Ovary (tissue), 9 donors: ENCODE results near the gene FGF4. TPM values are rescaled to one million over a fixed set of nuclear protein-coding genes. Genes with fewer than 3 reads are reported as not detected.

ENCODE experiments used
- DNase-seq, 5 donors: peaks; one replicate each; pipeline ENCODE4 v3.0.0-alpha.2; 2019 to 2020
- H3K27ac ChIP-seq, 2 donors: fragments of 200-600 bp; one replicate each; pipeline versions ENCODE4 v1.5.1 to v1.8.0; 2019 to 2022
- H3K27me3 ChIP-seq: fragments of 200-600 bp; one replicate; pipeline ENCODE4 v1.8.0; 2022
- H3K36me3 ChIP-seq: fragments of 200-600 bp; sonication (generic); one replicate; pipeline ENCODE4 v1.5.1; 2019
- H3K4me1 ChIP-seq: one replicate; pipeline ENCODE4 v1.8.1; 2013; ENCODE audit warnings: mild to moderate bottlenecking, moderate library complexity; ENCODE audit not compliant: insufficient read depth
- H3K4me3 ChIP-seq: fragments of 200-600 bp; sonication (generic); one replicate; pipeline ENCODE4 v1.5.1; 2017
- H3K9me3 ChIP-seq, 2 donors: fragments of 200-600 bp in 1 of 2; sonication (generic) in 1 of 2; one replicate each; pipeline versions ENCODE4 v1.5.1 to v1.8.1; 2013 to 2019; ENCODE audit warnings: mild to moderate bottlenecking in 1 of 2, moderate library complexity in 1 of 2
- CTCF ChIP-seq, 3 donors: fragments of 450-650 bp in 2 of 3; fragments of 200-600 bp in 1 of 3; IDR thresholded peaks; one replicate each; pipeline versions ENCODE4 v1.5.1 to v1.8.0; 2016 to 2022; ENCODE audit warnings: antibody characterized with exemption in 3 of 3, mild to moderate bottlenecking in 1 of 3
- EP300 ChIP-seq: sonication (generic); formaldehyde crosslinking; IDR thresholded peaks from one replicate; pipeline ENCODE4 v1.6.1; 2017; ENCODE audit warnings: antibody characterized with exemption
- POLR2A ChIP-seq: fragments of 450-650 bp; IDR thresholded peaks from one replicate; pipeline ENCODE4 v1.6.1; 2017; ENCODE audit warnings: antibody characterized with exemption, mild to moderate bottlenecking, moderate library complexity
- WGBS, 3 donors: extraction: QIAGEN DNeasy Blood & Tissue Kit in 1 of 3; methylation state at CpG; one replicate each; pipeline versions ENCODE4 v1.1.5 to v1.1.7; 2013 to 2017; 5-methylcytosine and 5-hydroxymethylcytosine counted together
- intact Hi-C, 4 donors: fragments of 100-400 bp; cut with DNase I; formaldehyde crosslinking; loops; one replicate each; pipeline versions ENCODE4 v1.11.0 to v1.15.1; 2022 to 2023
- polyA plus RNA-seq, 2 donors: library from polyadenylated mRNA; stranded (reverse); fragments of 200-250 nt in 1 of 2; fragments of 350-450 nt in 1 of 2; fragmentation: Illumina TruSeq in 1 of 2; extraction: RNeasy Lipid Tissue Mini Kit (QIAGEN cat#74804) in 1 of 2; gene quantifications; one replicate each; pipeline ENCODE4 v1.2.3, GENCODE V29; 2013 to 2014
- total RNA-seq, 7 donors: library from RNA; depleted of rRNA in 2 of 7; stranded (reverse); fragments of >200 nt in 2 of 7; fragmentation: NEBNext Ultra II Directional in 3 of 7; extraction: Animal tissue kit (Norgen Biotek cat#: 25700) in 3 of 7; gene quantifications; one replicate each; pipeline versions ENCODE4 v1.1.0 to v1.2.4, GENCODE V29; 2016 to 2023
- donor health status: DM: no; HTN: no; CAD: no; lungs with moderate emphysema.
- donor health status: DM: no; HTN: no; CAD: no.
- donor health status: Bipolar disorder and iron deficiency.
- donor health status: DM: yes; HTN: yes; CAD: no.
- donor health status: DM: no; HTN: no; CAD: no.
- donor health status: DM: yes; HTN: yes; CAD: no.

FGF4 gene
- total and polyA plus RNA-seq, 9 donors, result not detected

- TF ChIP-seq CTCF (IDR thresholded peaks at IDR 0.05), result no peak
- no peak for TF ChIP-seq POLR2A
- no peak for TF ChIP-seq EP300
- Histone ChIP-seq H3K27ac (no peak overlapping the region), H3K36me3 (no peaks in the 10 kb centered on the region), H3K27me3 (no peaks in the 10 kb centered on the region), H3K4me1 (no peaks in the 10 kb centered on the region), H3K9me3 (no peaks in the 10 kb centered on the region), H3K4me3 (no peak overlapping the region)
- 52 to 57% (median 56%) methylated on average over 7 of the region's 7 CpGs for WGBS, 3 donors
- no peak for DNase-seq
- intact Hi-C loops, result loop anchor here in 1 of 4 donors (5.0 kb wide), 1 partner anchor 417 kb away; no protein-coding TSS in a partner anchor
Measured at GRCh38 chr11:69744435-69744834, 30.7 kb downstream of the FGF4 start.

- intact Hi-C loops, result no loop called here
Measured at GRCh38 chr11:69734841-69735240, 40.3 kb downstream of the FGF4 start.

GRCh38 chr11:69734367-69734766 lies 40.8 kb downstream of the FGF4 start:
- Histone ChIP-seq H3K4me1 (no peaks in the 10 kb centered on the region), H3K4me3 (no peak overlapping the region), H3K27ac (no peak overlapping the region), H3K36me3 (no peaks in the 10 kb centered on the region), H3K27me3 (no peaks in the 10 kb centered on the region), H3K9me3 (peaks cover 0 to 5% of the 10 kb centered on the region in 2 donors)
- no peak for TF ChIP-seq POLR2A
- TF ChIP-seq CTCF (IDR thresholded peaks at IDR 0.05), result no peak
- TF ChIP-seq EP300, result no peak
- no peak for DNase-seq
- 88 to 97% (median 92%) methylated on average over 2 of the region's 2 CpGs for WGBS, 3 donors
- intact Hi-C loops, result no loop called here

More at GRCh38 chr11:69734841-69735240, 40.3 kb downstream of the FGF4 start:
- Histone ChIP-seq H3K9me3 (peaks cover 0 to 5% of the 10 kb centered on the region in 2 donors), H3K27ac (no peak overlapping the region), H3K36me3 (no peaks in the 10 kb centered on the region), H3K4me1 (no peaks in the 10 kb centered on the region), H3K27me3 (no peaks in the 10 kb centered on the region), H3K4me3 (no peak overlapping the region)
- no peak for DNase-seq
- TF ChIP-seq CTCF (IDR thresholded peaks at IDR 0.05) (no peak), POLR2A (no peak), EP300 (no peak)
- WGBS, 3 donors, result 87 to 91% (median 88%) methylated on average over 3 of the region's 3 CpGs

GRCh38 chr11:69732910-69733309 lies 42.2 kb downstream of the FGF4 start:
- Histone ChIP-seq H3K4me1 (no peaks in the 10 kb centered on the region), H3K36me3 (no peaks in the 10 kb centered on the region), H3K27ac (no peak overlapping the region), H3K27me3 (no peaks in the 10 kb centered on the region), H3K4me3 (no peak overlapping the region), H3K9me3 (peaks cover 0 to 5% of the 10 kb centered on the region in 2 donors)
- DNase-seq, result no peak
- intact Hi-C loops, result no loop called here
- TF ChIP-seq CTCF (IDR thresholded peaks at IDR 0.05), result no peak
- no peak for TF ChIP-seq POLR2A
- TF ChIP-seq EP300, result no peak
- 52 to 67% (median 67%) methylated on average over 7 of the region's 7 CpGs for WGBS, 3 donors
